ENCODE measurements around the gene DDX6.

GRCh38 chr11:118708296-118708695 is 82.7 kb downstream of the DDX6 start:
- TF ChIP-seq POLR2A (IDR thresholded peaks at IDR 0.05) (no peak), CTCF (IDR thresholded peaks at IDR 0.05) (no peak)
